Hepatocyte (in vitro differentiated cells): ENCODE results near the gene CCN5.

Source experiments
- EZH2phosphoT487 ChIP-seq: fragments of 200-600 bp; sonication (generic); IDR thresholded peaks from one replicate; pipeline ENCODE4 v1.6.1; 2018; ENCODE audit warnings: antibody characterized with exemption, mild to moderate bottlenecking, low read depth, moderate library complexity; ENCODE audit not compliant: unreplicated experiment, severe bottlenecking
- TF ChIP-seq, protein P1 (sequence below): fragments of 200-600 bp; sonication (generic); IDR thresholded peaks from 2 replicates; pipeline ENCODE4 v1.5.1; 2016; ENCODE audit warnings: antibody characterized with exemption, mild to moderate bottlenecking; ENCODE audit not compliant: poor library complexity

DNA sequence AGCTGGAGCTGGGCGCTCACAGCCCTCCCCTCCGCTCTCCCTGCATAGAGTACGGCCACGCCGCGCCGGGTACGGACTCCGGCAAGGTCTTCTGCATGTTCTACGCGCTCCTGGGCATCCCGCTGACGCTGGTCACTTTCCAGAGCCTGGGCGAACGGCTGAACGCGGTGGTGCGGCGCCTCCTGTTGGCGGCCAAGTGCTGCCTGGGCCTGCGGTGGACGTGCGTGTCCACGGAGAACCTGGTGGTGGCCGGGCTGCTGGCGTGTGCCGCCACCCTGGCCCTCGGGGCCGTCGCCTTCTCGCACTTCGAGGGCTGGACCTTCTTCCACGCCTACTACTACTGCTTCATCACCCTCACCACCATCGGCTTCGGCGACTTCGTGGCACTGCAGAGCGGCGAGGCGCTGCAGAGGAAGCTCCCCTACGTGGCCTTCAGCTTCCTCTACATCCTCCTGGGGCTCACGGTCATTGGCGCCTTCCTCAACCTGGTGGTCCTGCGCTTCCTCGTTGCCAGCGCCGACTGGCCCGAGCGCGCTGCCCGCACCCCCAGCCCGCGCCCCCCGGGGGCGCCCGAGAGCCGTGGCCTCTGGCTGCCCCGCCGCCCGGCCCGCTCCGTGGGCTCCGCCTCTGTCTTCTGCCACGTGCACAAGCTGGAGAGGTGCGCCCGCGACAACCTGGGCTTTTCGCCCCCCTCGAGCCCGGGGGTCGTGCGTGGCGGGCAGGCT lies 35.1 kb downstream of the CCN5 start:
- TF ChIP-seq, protein P1, sequence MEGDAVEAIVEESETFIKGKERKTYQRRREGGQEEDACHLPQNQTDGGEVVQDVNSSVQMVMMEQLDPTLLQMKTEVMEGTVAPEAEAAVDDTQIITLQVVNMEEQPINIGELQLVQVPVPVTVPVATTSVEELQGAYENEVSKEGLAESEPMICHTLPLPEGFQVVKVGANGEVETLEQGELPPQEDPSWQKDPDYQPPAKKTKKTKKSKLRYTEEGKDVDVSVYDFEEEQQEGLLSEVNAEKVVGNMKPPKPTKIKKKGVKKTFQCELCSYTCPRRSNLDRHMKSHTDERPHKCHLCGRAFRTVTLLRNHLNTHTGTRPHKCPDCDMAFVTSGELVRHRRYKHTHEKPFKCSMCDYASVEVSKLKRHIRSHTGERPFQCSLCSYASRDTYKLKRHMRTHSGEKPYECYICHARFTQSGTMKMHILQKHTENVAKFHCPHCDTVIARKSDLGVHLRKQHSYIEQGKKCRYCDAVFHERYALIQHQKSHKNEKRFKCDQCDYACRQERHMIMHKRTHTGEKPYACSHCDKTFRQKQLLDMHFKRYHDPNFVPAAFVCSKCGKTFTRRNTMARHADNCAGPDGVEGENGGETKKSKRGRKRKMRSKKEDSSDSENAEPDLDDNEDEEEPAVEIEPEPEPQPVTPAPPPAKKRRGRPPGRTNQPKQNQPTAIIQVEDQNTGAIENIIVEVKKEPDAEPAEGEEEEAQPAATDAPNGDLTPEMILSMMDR = no peak
- TF ChIP-seq EZH2phosphoT487 = no peak
